ENCODE measurements around the gene MYLK2.
"Not testable (repeated sequence)": the region's sequence is repeated elsewhere in the genome, so short reads cannot be mapped to it uniquely, and the experiment has no call there.

MYLK2 gene

GRCh38 chr20:31797364-31797763 is 21.8 kb upstream of the MYLK2 start:
- TF ChIP-seq POLR2A (IDR thresholded peaks at IDR 0.05; ENCODE audit: low read depth, low read length) (no peak), PAX5 (IDR thresholded peaks at IDR 0.05; ENCODE audit: insufficient read depth, low read length, severe bottlenecking) (no peak), TAF1 (IDR thresholded peaks at IDR 0.05; ENCODE audit: low read depth, low read length) (no peak), POU2F2 (IDR thresholded peaks at IDR 0.05; ENCODE audit: low read depth, low read length) (no peak), POLR2AphosphoS5 (IDR thresholded peaks at IDR 0.05; ENCODE audit: low read depth, low read length) (no peak), SPI1 (IDR thresholded peaks at IDR 0.05; ENCODE audit: low read depth, low read length) (no peak)
- DNase-seq (ENCODE audit: insufficient read length, low spot score) (no peak), FAIRE-seq (no peak)

GRCh38 chr20:31801508-31801907 is 17.6 kb upstream of the MYLK2 start:
- DNase-seq (ENCODE audit: insufficient read length, low spot score) (no peak), FAIRE-seq (no peak)
- no peak for TF ChIP-seq POLR2A (IDR thresholded peaks at IDR 0.05; ENCODE audit: low read depth, low read length)
- no peak for TF ChIP-seq POU2F2 (IDR thresholded peaks at IDR 0.05; ENCODE audit: low read depth, low read length)
- no peak for TF ChIP-seq PAX5 (IDR thresholded peaks at IDR 0.05; ENCODE audit: insufficient read depth, low read length, severe bottlenecking)
- TF ChIP-seq SPI1 (IDR thresholded peaks at IDR 0.05; ENCODE audit: low read depth, low read length) = no peak
- no peak for TF ChIP-seq TAF1 (IDR thresholded peaks at IDR 0.05; ENCODE audit: low read depth, low read length)
- no peak for TF ChIP-seq POLR2AphosphoS5 (IDR thresholded peaks at IDR 0.05; ENCODE audit: low read depth, low read length)

- FAIRE-seq (no peak), DNase-seq (ENCODE audit: insufficient read length, low spot score) (no peak)
- no peak for TF ChIP-seq TAF1 (IDR thresholded peaks at IDR 0.05; ENCODE audit: low read depth, low read length)
- no peak for TF ChIP-seq PAX5 (IDR thresholded peaks at IDR 0.05; ENCODE audit: insufficient read depth, low read length, severe bottlenecking)
- no peak for TF ChIP-seq POLR2A (IDR thresholded peaks at IDR 0.05; ENCODE audit: low read depth, low read length)
- no peak for TF ChIP-seq POU2F2 (IDR thresholded peaks at IDR 0.05; ENCODE audit: low read depth, low read length)
- no peak for TF ChIP-seq SPI1 (IDR thresholded peaks at IDR 0.05; ENCODE audit: low read depth, low read length)
- no peak for TF ChIP-seq POLR2AphosphoS5 (IDR thresholded peaks at IDR 0.05; ENCODE audit: low read depth, low read length)
Observed at GRCh38 chr20:31803552-31804291, 15.4 kb upstream of the MYLK2 start.

DNA sequence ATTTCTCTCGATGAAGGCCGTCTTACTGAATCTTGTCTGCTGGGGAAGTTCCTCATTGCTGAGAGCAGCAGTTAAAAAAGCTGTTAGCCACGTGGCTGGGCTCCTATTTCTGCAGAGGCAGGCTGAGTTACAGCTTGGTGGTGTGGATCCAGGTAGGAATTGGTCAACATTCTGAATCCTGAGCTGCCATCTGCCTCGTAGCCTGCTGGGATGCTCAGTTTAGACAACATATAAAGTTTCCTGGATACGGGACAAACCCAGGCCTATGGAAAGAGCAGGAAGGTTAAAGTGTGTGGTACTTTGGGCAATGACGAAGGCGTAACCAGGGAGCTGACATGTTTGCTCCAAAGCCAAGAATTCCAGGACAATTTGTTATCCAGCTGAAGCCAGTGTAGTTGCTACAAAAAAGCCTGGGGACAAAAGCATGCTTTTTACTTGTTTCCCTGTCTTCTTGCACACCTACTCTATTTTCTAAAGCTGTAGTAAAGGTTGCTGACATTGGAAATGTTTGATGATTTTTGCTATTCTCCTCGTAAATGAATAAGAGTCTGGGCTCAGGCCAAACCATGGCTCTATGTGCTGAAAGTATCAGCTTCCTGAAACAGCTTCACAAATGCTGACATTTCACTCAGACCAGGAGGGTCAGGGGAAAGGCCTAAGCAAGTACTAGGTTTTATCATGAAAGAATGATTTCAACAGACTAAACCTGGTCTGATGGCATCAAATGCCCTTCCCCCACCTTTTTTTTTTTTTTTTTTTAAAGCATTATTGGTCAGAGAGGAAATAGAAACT is 12.4 kb upstream of the MYLK2 start:
- FAIRE-seq = no peak
- TF ChIP-seq PAX5 (IDR thresholded peaks at IDR 0.05; ENCODE audit: insufficient read depth, low read length, severe bottlenecking) (no peak), POLR2A (IDR thresholded peaks at IDR 0.05; ENCODE audit: low read depth, low read length) (no peak), POLR2AphosphoS5 (IDR thresholded peaks at IDR 0.05; ENCODE audit: low read depth, low read length) (no peak), TAF1 (IDR thresholded peaks at IDR 0.05; ENCODE audit: low read depth, low read length) (no peak)
- no peak for DNase-seq (ENCODE audit: insufficient read length, low spot score)

GRCh38 chr20:31808481-31808880 is 10.7 kb upstream of the MYLK2 start:
- no peak for TF ChIP-seq POLR2AphosphoS5 (IDR thresholded peaks at IDR 0.05; ENCODE audit: low read depth, low read length)
- TF ChIP-seq POU2F2 (IDR thresholded peaks at IDR 0.05; ENCODE audit: low read depth, low read length) = no peak
- no peak for TF ChIP-seq PAX5 (IDR thresholded peaks at IDR 0.05; ENCODE audit: insufficient read depth, low read length, severe bottlenecking)
- no peak for TF ChIP-seq POLR2A (IDR thresholded peaks at IDR 0.05; ENCODE audit: low read depth, low read length)
- TF ChIP-seq SPI1 (IDR thresholded peaks at IDR 0.05; ENCODE audit: low read depth, low read length) = no peak
- no peak for TF ChIP-seq TAF1 (IDR thresholded peaks at IDR 0.05; ENCODE audit: low read depth, low read length)
- no peak for DNase-seq (ENCODE audit: insufficient read length, low spot score)
- FAIRE-seq = no peak

- FAIRE-seq = no peak
Observed at GRCh38 chr20:31809661-31810060, 9.5 kb upstream of the MYLK2 start.

DNA sequence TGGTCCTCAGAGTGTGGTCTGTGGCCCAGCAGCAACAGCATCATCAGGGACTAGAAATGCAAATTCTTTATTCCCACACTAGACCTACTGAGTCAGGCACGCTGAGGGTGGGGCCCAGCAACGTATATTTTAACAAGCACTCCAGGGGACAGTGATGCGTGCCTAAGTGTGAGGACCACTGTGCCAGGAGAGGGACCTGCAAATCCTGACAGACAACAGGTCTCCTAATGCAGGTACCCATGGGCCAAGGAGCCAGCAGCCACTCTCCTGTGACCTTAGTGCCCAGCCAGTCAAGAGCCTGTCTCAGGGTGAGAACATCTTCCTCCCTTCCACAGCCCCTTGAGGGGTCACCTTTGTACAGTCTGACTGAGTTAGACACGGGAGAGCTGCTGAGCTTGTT is 8.0 kb upstream of the MYLK2 start:
- FAIRE-seq (no peak), DNase-seq (ENCODE audit: insufficient read length, low spot score) (no peak)
- TF ChIP-seq TAF1 (IDR thresholded peaks at IDR 0.05; ENCODE audit: low read depth, low read length) (no peak), POU2F2 (IDR thresholded peaks at IDR 0.05; ENCODE audit: low read depth, low read length) (no peak)

More at GRCh38 chr20:31809661-31810060, 9.5 kb upstream of the MYLK2 start:
- DNase-seq (ENCODE audit: insufficient read length, low spot score) = no peak
- TF ChIP-seq POU2F2 (IDR thresholded peaks at IDR 0.05; ENCODE audit: low read depth, low read length) (no peak), SPI1 (IDR thresholded peaks at IDR 0.05; ENCODE audit: low read depth, low read length) (no peak), TAF1 (IDR thresholded peaks at IDR 0.05; ENCODE audit: low read depth, low read length) (no peak), POLR2A (IDR thresholded peaks at IDR 0.05; ENCODE audit: low read depth, low read length) (no peak), POLR2AphosphoS5 (IDR thresholded peaks at IDR 0.05; ENCODE audit: low read depth, low read length) (no peak)

- no peak for TF ChIP-seq POLR2A (IDR thresholded peaks at IDR 0.05; ENCODE audit: low read depth, low read length)
- TF ChIP-seq POLR2AphosphoS5 (IDR thresholded peaks at IDR 0.05; ENCODE audit: low read depth, low read length) = no peak
- TF ChIP-seq SPI1 (IDR thresholded peaks at IDR 0.05; ENCODE audit: low read depth, low read length) = no peak
- TF ChIP-seq PAX5 (IDR thresholded peaks at IDR 0.05; ENCODE audit: insufficient read depth, low read length, severe bottlenecking) = no peak
- TF ChIP-seq POU2F2 (IDR thresholded peaks at IDR 0.05; ENCODE audit: low read depth, low read length) = no peak
- TF ChIP-seq TAF1 (IDR thresholded peaks at IDR 0.05; ENCODE audit: low read depth, low read length) = no peak
- FAIRE-seq (no peak), DNase-seq (ENCODE audit: insufficient read length, low spot score) (no peak)
Observed at GRCh38 chr20:31811796-31812728, 7.1 kb upstream of the MYLK2 start.

DNA sequence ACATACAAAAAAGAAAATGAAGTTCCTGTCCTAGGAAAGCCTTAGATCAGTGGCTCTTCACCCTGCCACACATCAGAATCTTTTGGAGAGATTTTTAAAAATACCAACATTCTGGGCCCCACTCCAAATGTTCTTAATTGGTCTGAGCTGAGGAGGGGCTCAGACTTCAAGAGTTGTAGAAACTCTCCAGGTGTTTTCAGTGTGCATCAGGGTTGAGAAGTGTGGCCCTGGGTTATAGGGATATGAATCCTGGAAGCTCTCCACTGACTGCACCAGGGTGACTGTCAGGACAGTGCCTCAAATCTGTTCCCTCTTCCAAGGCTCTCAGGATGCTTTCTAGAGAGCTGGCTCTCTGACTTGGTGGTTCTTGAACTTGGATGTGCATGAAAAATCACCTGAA is 5.5 kb upstream of the MYLK2 start:
- TF ChIP-seq POU2F2 (IDR thresholded peaks at IDR 0.05; ENCODE audit: low read depth, low read length) (no peak), POLR2AphosphoS5 (IDR thresholded peaks at IDR 0.05; ENCODE audit: low read depth, low read length) (no peak), PAX5 (IDR thresholded peaks at IDR 0.05; ENCODE audit: insufficient read depth, low read length, severe bottlenecking) (no peak), SPI1 (IDR thresholded peaks at IDR 0.05; ENCODE audit: low read depth, low read length) (no peak), POLR2A (IDR thresholded peaks at IDR 0.05; ENCODE audit: low read depth, low read length) (no peak), TAF1 (IDR thresholded peaks at IDR 0.05; ENCODE audit: low read depth, low read length) (no peak)
- DNase-seq (ENCODE audit: insufficient read length, low spot score) (no peak), FAIRE-seq (no peak)

DNA sequence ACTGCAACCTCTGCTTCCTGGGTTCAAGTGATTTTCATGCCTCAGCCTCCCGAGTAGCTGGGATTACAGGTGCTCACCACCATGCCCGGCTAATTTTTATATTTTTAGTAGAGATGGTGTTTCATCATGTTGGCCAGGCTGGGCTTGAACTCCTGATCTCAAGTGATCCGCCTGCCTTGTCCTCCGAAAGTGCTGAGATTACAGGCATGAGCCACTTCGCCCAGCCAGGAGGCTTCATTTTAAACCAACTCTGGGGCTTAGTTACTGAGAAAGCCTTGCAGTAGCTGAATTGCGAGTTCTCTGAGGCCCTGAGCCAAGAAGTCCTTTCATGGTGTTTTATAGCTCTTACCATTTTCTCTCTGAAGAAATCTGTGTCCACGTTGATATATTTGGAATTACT is 5.0 kb upstream of the MYLK2 start:
- FAIRE-seq; DNase-seq (ENCODE audit: insufficient read length, low spot score): not testable (repeated sequence)
